Measurements from ENCODE around the gene PLAC1. TPM values are rescaled to one million over a fixed set of nuclear protein-coding genes. Genes with fewer than 3 reads are reported as not detected.

Gene PLAC1, protein sequence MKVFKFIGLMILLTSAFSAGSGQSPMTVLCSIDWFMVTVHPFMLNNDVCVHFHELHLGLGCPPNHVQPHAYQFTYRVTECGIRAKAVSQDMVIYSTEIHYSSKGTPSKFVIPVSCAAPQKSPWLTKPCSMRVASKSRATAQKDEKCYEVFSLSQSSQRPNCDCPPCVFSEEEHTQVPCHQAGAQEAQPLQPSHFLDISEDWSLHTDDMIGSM
- total RNA-seq (under 1 TPM in 1 of 2 donors, not detected in 1; 0.31 TPM), polyA plus RNA-seq (under 1 TPM; 0.47 to 0.63 TPM)
- long read RNA-seq, donor 1 = 0 reads
- long read RNA-seq, donor 2 = 0 reads
- long read RNA-seq, donor 3 = 0 reads
- long read RNA-seq, donor 4, partial matches to known transcripts = 0 of 1 reads
- long read RNA-seq, donor 4, other reads (novel, unspliced or antisense) = 0 of 1 reads
- long read RNA-seq, donor 5 = 0 reads

DNA sequence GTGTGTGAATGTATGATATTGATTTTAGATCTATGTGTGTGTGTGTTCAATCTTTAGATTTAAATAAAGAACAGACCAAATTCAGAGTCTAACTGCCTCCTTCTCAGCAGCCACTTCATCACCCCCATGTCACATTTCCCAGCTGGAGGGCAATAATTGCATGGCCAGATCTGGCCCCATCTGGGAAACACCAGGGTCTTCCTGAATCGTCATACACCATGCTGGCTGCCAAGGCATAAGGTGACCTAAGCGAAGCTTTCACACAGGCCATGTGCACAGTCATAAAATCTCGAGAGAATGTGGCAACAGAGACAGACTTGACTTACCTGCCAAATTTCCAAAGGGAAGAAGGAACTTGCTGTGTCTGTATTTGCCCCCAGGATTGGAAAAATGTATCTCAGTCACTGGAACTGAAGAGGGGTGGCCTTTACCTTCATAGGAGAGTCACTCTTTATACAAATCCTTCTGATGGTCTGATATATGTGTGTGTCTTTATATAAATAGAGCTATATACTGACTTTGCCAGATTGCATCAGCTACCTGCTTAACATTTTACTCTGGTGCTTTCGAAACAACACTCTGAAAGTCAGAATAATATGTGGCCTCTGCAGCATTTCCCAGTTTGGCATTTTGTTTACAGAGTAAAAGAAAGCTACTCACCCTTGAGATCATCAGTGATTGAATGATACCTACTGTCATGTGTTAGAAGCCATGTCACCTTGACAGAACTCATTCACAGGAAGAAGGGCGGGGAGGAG is at the start of gene PLAC1:
Gene PLAC1, minus strand, starts transcription at position 470 of the 758 bp plus-strand sequence. CDS start 91,789 bp downstream, outside the sequence.
- Histone ChIP-seq H3K9ac (ENCODE audit: insufficient read depth in 1 of 2, low read length in 2 of 2) (no peak within 1 kb of the TSS), H3K4me3 (no peak within 1 kb of the TSS), H3K27me3 (ENCODE audit: control insufficient read depth in 3 of 3, insufficient read depth in 3 of 3, low read length in 2 of 3) (peaks cover 0 to 24% (median 8%) of the 10 kb centered on the region in 3 donors), H3K27ac (ENCODE audit: low read depth in 1 of 2, low read length in 1 of 2) (no peak within 1 kb of the TSS), H3K4me1 (ENCODE audit: control insufficient read depth in 5 of 5, insufficient read depth in 5 of 5, low read length in 5 of 5) (peaks cover 0 to 3% (median 0%) of the 10 kb centered on the region in 5 donors), H3K36me3 (ENCODE audit: control insufficient read depth in 4 of 4, insufficient read depth in 4 of 4, low read length in 4 of 4) (no peaks in the 10 kb centered on the region), H3K9me3 (ENCODE audit: control insufficient read depth in 4 of 4, insufficient read depth in 3 of 4, low read length in 3 of 4) (no peaks in the 10 kb centered on the region)
- TF ChIP-seq, protein P1, sequence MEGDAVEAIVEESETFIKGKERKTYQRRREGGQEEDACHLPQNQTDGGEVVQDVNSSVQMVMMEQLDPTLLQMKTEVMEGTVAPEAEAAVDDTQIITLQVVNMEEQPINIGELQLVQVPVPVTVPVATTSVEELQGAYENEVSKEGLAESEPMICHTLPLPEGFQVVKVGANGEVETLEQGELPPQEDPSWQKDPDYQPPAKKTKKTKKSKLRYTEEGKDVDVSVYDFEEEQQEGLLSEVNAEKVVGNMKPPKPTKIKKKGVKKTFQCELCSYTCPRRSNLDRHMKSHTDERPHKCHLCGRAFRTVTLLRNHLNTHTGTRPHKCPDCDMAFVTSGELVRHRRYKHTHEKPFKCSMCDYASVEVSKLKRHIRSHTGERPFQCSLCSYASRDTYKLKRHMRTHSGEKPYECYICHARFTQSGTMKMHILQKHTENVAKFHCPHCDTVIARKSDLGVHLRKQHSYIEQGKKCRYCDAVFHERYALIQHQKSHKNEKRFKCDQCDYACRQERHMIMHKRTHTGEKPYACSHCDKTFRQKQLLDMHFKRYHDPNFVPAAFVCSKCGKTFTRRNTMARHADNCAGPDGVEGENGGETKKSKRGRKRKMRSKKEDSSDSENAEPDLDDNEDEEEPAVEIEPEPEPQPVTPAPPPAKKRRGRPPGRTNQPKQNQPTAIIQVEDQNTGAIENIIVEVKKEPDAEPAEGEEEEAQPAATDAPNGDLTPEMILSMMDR (IDR thresholded peaks at IDR 0.05; ENCODE audit: control extremely low read depth, extremely low read depth) = no peak
- WGBS, 2 donors = 66 to 89% methylated on average over 5 of the region's 5 CpGs
- DNase-seq (no peak), ATAC-seq (ENCODE audit: insufficient read depth, low FRiP score) (no peak)

DNA sequence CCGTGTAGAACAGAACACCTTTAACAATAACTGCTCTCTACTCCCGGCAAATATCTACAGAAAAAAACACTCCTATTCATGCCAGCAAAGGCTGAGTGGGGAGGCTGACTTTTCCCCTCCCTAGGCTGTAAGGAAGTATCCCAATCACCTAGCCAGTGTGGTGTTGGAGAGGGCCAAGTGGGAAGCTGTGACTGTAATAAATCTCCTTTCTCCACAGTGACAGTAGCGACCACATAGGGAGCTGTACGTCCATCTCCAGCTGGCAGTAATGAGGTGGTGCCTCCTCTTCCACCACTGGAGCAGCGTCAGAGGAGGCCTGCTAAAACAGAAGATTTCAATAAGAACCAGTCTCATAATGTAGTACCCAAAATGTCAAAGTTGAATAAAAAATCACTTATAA is 47.9 kb upstream of the PLAC1 start:
- Histone ChIP-seq H3K4me3 (no peak overlapping the region), H3K27me3 (ENCODE audit: control insufficient read depth in 3 of 3, insufficient read depth in 3 of 3, low read length in 2 of 3) (peaks cover 0 to 13% (median 2%) of the 10 kb centered on the region in 3 donors), H3K27ac (ENCODE audit: low read depth in 1 of 2, low read length in 1 of 2) (no peak overlapping the region), H3K36me3 (ENCODE audit: control insufficient read depth in 4 of 4, insufficient read depth in 4 of 4, low read length in 4 of 4) (no peaks in the 10 kb centered on the region), H3K9ac (ENCODE audit: insufficient read depth in 1 of 2, low read length in 2 of 2) (no peak overlapping the region), H3K9me3 (ENCODE audit: control insufficient read depth in 4 of 4, insufficient read depth in 3 of 4, low read length in 3 of 4) (peaks cover 0 to 2% (median 0%) of the 10 kb centered on the region in 4 donors), H3K4me1 (ENCODE audit: control insufficient read depth in 5 of 5, insufficient read depth in 5 of 5, low read length in 5 of 5) (no peaks in the 10 kb centered on the region)
- ATAC-seq (ENCODE audit: insufficient read depth, low FRiP score) = no peak
- TF ChIP-seq, protein P1 (IDR thresholded peaks at IDR 0.05; ENCODE audit: control extremely low read depth, extremely low read depth) = no peak
- DNase-seq = no peak
- WGBS, 2 donors = 69 to 78% methylated on average over 5 of the region's 5 CpGs

DNA sequence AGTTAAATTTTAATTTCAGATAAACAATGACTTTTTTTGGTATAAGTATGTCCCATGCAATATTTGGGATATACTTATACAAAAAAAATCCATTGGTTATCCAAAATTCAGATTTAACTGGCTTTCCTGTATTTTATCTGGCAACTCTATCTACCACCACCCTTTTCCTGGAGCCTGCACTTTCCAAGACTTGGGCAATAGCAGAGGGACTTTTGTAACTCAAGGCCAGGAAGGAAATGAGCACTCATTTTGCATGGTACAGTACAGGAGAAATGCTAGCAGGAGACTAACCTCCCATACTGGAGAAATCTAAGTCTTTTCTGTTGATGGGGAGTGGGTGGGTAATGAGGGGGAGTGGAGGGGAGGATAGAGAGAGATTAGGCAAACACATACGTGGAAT is 37.7 kb upstream of the PLAC1 start:
- TF ChIP-seq, protein P1 (IDR thresholded peaks at IDR 0.05; ENCODE audit: control extremely low read depth, extremely low read depth) = no peak
- peaks cover 0 to 7% (median 5%) of the 10 kb centered on the region in 3 donors for H3K27me3 ChIP-seq (ENCODE audit: control insufficient read depth in 3 of 3, insufficient read depth in 3 of 3, low read length in 2 of 3)
- H3K4me3 ChIP-seq = no peak overlapping the region
- H3K27ac ChIP-seq (ENCODE audit: low read depth in 1 of 2, low read length in 1 of 2) = no peak overlapping the region
- peaks cover 0 to 3% (median 0%) of the 10 kb centered on the region in 5 donors for H3K4me1 ChIP-seq (ENCODE audit: control insufficient read depth in 5 of 5, insufficient read depth in 5 of 5, low read length in 5 of 5)
- DNase-seq (no peak), ATAC-seq (ENCODE audit: insufficient read depth, low FRiP score) (no peak)
- H3K9ac ChIP-seq (ENCODE audit: insufficient read depth in 1 of 2, low read length in 2 of 2) = no peak overlapping the region
- H3K9me3 ChIP-seq (ENCODE audit: control insufficient read depth in 4 of 4, insufficient read depth in 3 of 4, low read length in 3 of 4) = no peaks in the 10 kb centered on the region
- 38 to 63% methylated on average over 1 of the region's 1 CpG for WGBS, 2 donors
- no peaks in the 10 kb centered on the region for H3K36me3 ChIP-seq (ENCODE audit: control insufficient read depth in 4 of 4, insufficient read depth in 4 of 4, low read length in 4 of 4)
